H4 (cell line): ENCODE measurements around the gene GAS2L3. TPM values are rescaled to one million over a fixed set of nuclear protein-coding genes. Genes with fewer than 3 reads are reported as not detected.
A peak's percentile ranks its signal among the peaks of the same experiment; 100 is the strongest.
"Not testable (repeated sequence)": the region's sequence is repeated elsewhere in the genome, so short reads cannot be mapped to it uniquely, and the experiment has no call there.

Experiments used
- DNase-seq: peaks from one replicate; pipeline ENCODE4 v3.0.0-alpha.2; 2015; ENCODE audit warnings: low spot score
- total RNA-seq: library from RNA; depleted of rRNA; stranded (reverse); fragments of >200 nt; shearing (Covaris generic); gene quantifications from 2 replicates; pipeline ENCODE4 v1.2.3, GENCODE V29; 2014; rRNA removed

Gene GAS2L3
- 14.7 and 18.7 TPM in 2 replicates for total RNA-seq

DNA sequence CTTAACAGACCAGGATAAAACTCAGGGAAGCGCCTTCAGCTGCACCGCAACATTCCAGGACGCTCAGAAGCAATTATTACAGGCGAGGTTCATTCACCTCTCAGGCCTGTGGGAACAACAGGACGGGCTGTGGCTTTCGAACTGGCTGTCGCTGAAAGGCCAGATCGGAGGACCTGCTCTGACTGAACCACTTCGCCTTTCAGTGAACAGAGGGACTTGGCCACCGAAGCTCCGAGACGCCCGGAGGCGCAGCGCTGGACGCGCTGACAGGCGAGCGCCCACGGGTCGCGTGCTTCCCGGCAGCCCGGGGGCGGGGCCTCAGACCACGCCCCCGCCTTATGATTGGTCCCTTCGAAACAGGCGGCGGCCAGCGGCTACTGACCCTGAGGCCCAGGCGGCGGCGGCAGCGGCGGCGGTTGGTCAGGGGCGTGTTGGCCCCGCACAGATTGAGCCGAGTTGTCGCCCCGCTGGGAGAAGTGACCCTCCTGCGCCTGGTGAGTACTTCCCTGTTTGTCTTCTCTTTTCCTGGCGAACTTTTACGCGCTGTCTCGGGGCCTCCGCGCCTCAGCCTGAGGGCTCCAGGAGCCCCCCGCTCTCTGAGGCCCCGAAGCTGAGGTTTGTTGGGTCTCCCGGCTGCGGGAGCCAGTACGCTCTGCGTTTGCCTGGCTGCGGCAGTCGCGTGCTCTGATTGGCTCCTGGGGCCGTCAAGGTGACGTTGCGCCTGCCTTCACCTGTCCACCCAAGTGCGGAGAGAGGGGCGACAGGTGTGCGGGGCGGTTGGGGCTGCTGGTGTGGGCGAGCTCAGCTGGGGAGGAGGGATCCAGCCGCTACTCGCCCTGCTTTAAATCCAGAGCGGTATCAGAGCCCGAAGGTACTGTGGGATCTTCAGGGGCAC is at the start of gene GAS2L3:
Gene GAS2L3, plus strand, starts transcription at position 393 of the 895 bp plus-strand sequence. CDS start 21,221 bp downstream, outside the sequence.
- peak; percentile 72 for DNase-seq

GRCh38 chr12:100528034-100528433 is 45.5 kb upstream of the GAS2L3 start:
- no peak for DNase-seq

- DNase-seq: no peak
Measured at GRCh38 chr12:100528471-100529127, 44.9 kb upstream of the GAS2L3 start.

- no peak for DNase-seq
Measured at GRCh38 chr12:100529756-100530350, 43.6 kb upstream of the GAS2L3 start.

DNA sequence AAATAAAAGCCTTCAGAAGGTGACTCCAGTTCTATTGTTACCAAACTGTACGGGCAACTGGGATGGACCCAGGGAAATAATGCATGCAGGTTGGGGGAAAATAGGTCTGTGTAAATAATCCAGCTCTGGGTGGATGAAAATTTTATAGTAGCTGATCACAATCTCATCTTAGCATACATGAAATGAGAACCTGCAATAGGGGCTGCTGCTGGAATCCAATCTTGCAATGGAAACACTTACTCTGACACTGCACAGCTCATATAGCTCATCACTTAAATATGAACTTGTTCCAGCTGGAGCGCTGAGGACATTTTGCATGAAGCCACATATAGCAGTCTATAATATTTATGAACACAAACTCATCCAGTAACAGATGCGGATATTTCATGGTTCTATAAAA is 40.1 kb upstream of the GAS2L3 start:
- no peak for DNase-seq

- no peak for DNase-seq
Measured at GRCh38 chr12:100534625-100535227, 38.8 kb upstream of the GAS2L3 start.

- no peak for DNase-seq
Measured at GRCh38 chr12:100539202-100539601, 34.3 kb upstream of the GAS2L3 start.

- no peak for DNase-seq
Measured at GRCh38 chr12:100544165-100544564, 29.3 kb upstream of the GAS2L3 start.

DNA sequence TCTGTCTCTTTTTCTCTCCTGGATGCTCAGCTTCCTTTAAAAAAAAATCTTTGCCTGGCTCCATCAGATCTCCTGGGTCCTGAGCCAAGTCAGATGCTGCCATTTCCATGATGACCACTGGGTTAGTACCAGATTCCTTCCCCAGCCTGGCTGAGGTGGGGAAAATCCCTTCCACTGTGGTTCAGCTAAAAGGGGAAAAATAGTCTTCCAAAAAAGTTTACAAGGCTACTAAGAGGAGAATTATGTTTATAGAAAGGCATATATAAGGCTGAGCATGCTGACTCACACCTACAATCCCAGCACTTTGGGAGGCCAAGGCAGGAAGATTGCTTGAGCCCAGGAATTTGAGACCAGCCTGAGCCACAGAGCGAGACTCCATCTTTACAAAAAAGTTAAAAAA is 28.4 kb upstream of the GAS2L3 start:
- peak; percentile 37 for DNase-seq

DNA sequence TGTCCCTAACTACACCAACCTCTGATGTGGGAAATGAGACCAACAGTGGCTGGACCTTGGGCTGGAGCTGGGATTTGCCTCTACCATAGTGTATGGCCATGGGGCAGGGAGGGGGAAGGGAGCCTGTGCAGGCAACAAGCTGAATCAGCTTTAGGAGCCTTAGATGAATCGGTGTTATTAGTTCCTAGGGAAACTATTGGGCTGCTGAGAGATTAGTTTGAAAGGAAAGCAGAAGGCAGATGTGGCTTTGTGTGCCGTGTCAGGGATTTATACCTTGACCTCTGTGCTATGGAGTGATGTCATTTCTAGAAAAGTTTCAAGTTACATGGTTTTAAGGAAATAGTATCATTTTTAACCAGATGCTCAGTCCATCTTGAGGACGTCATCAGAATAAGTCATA is 19.5 kb upstream of the GAS2L3 start:
- DNase-seq: no peak

DNA sequence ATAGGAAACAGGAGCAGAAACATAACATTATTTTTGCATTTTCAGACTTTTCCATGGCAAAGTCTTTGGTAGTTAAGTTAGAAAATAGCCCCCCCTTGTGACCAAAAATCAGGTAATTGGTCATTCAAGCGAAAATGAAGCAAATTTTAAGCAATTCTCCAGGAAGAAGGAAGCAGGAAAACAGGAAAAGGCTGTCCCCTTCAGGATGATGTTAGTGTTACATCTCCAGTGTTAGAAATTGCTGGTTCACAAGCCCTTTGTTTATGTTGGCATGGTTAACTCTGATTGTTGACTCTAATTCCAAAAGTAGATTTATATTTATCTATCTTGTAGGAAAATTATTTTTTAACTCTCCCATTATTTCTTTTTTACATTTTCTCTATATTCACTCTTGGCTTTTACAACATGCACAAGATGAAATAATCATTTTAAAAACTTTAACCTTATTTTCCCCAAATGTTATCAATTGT is 18.8 kb upstream of the GAS2L3 start:
- DNase-seq: peak; percentile 88

- DNase-seq: no peak
Measured at GRCh38 chr12:100555722-100556121, 17.8 kb upstream of the GAS2L3 start.

DNA sequence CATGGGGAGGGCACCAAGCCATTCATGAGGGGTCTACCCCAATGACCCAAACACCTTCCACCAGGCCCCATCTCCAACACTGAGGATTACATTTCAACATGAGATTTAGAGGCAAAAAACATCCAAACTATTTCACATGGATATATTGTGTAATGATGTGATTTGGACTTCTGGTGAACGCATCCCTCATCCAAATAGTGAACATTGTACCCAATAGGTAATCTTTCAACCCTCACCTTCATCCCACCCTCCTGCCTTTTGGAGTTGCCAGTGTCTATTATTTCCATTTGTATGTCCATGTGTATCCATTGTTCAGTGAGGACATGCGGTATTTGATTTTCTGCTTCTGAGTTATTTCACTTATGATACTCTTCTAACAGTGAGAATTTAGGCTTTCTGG is 16.1 kb upstream of the GAS2L3 start:
- DNase-seq: no peak

DNA sequence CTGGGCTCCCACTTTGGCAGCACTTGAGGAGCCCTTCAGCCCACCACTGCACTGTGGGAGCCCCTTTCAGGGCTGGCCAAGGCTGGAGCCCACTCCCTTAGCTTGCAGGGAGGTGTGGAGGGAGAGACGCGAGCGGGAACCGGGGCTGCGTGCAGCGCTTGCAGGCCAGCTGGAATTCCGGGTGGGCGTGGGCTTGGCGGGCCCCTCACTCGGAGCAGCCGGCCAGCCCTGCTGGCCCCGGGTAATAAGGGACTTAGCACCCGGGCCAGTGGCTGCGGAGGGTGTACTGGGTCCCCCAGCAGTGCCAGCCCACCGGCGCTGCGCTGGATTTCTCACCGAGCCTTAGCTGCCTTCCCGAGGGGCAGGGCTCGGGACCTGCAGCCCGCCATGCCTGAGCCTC is 14.2 kb upstream of the GAS2L3 start:
- DNase-seq: not testable (repeated sequence)

DNA sequence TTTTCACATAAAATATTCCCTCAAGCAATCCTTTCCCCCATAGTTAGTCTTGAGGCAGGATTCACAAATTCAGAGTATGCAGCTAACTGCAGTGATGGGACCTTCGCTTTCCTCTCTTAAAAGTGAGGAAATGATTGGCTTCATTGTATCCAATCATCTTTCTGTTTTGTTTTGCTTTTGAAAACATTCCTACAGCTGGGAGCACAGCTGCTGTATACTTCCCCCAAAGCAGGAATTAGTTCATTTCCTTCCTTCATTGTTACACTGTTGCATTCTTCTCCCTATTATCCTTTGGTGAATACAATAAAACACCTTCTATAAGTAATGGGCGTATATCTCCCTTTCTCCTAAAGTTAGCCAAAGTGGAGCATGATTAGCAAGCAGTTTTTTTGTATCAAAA is 9.4 kb upstream of the GAS2L3 start:
- DNase-seq: no peak

- DNase-seq: no peak
Measured at GRCh38 chr12:100564905-100565467, 8.5 kb upstream of the GAS2L3 start.

DNA sequence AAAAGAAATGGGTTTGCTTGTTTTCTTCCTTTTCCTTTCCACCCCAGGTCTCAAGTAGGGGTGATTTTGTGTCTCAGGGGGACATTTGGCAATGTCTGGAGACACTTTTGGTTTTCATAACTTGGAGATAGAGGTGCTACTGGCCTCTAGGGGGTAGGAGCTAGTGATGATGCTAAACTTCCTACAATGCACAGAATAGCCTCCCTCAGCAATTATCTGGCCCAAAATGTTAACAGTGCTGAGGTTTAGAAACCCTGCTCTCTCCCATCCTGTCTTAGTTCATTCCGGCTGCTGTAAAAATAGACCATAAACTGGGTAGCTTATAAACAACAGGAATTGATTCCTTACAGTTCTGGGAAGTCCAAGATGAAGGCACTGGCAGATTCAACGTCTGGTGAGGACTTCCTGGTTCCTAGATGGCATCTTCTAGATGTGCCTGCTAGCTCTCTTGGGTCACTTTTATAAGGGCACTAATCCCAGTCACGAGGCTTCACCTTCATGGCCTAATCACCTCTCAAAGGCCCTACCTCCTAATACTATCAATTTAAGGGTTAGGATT is 7.4 kb upstream of the GAS2L3 start:
- DNase-seq: no peak

GRCh38 chr12:100566887-100567637 is 6.4 kb upstream of the GAS2L3 start:
- peak; percentile 8 for DNase-seq

DNA sequence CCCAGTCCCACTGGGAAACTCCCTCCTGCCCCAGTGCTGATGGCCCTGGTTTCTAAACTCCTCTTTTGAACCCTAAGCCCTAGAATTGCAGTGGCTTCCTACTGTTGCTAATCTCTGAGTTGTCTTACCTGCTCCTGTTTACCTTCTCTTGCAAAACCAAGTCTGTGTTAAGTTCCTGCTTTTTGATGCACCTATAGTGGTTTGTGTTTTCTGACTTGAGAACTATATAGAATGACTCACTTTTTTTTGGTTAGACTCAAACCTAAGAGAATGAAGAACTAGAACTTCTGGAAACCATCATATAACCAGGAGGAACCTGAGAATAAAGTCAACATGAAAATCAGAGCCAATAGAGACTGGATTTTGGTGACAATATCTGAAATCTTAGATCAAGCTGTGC is 5.5 kb upstream of the GAS2L3 start:
- no peak for DNase-seq

DNA sequence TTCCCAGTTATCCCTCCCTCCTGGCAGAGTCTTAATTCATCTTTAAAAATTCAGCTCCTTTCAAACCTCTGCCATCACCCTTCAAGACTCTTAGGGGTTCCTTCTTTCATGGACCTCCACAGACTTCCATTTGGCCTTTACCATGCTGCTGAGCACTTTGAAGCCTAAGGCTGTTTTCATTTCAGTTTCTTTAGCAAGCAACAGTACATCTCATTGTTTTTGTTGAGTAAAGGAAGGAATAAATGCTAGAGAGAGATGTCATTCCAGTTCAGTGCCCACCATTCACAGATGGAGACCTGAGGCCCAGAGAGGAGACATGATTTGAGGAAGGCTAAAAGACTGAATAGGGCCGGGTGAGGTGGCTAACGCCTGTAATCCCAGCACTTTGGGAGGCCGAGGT is 1.3 kb upstream of the GAS2L3 start:
- no peak for DNase-seq
